K562 (cell line): ENCODE results near the gene C6orf47. TPM values are rescaled to one million over a fixed set of nuclear protein-coding genes. Genes with fewer than 3 reads are reported as not detected.

Source experiments
- AFF1 ChIP-seq, 2 experiments: fragments of 450-650 bp; IDR thresholded peaks; 2 replicates each; pipeline ENCODE4 v1.6.1; 2018; ENCODE audit warnings: mild to moderate bottlenecking in 2 of 2, low read depth in 1 of 2; ENCODE audit not compliant: partially characterized antibody in 2 of 2
- ESRRB ChIP-seq: fragments of 250-450 bp; sonication (Bioruptor Pico); IDR thresholded peaks from 2 replicates; pipeline ENCODE4 v1.5.0; 2020; ENCODE audit warnings: mild to moderate bottlenecking, moderate library complexity, borderline replicate concordance
- FOXK1 ChIP-seq: sonication (generic); formaldehyde crosslinking; IDR thresholded peaks from 2 replicates; pipeline ENCODE4 v1.8.0; 2022; ENCODE audit warnings: missing genetic modification reagents, mild to moderate bottlenecking, borderline replicate concordance
- HNRNPLL ChIP-seq: fragments of 200-400 bp; formaldehyde crosslinking; IDR thresholded peaks from 2 replicates; pipeline ENCODE4 v1.6.1; 2017; ENCODE audit warnings: low read length, low read depth, mild to moderate bottlenecking; ENCODE audit not compliant: poor library complexity, severe bottlenecking
- MBD2 ChIP-seq: sonication (generic); IDR thresholded peaks from 2 replicates; pipeline ENCODE4 v1.6.1; 2016; ENCODE audit warnings: low read depth, borderline replicate concordance
- MXD1 ChIP-seq: fragments of 250-450 bp; sonication (Bioruptor Pico); IDR thresholded peaks from 2 replicates; pipeline ENCODE4 v1.8.0; 2021; ENCODE audit warnings: borderline replicate concordance, mild to moderate bottlenecking, moderate library complexity; ENCODE audit not compliant: poor library complexity, severe bottlenecking
- NR4A1 ChIP-seq, 2 experiments: fragments of 250-450 bp in 1 of 2; fragments of 450-650 bp in 1 of 2; sonication (Bioruptor Pico) in 1 of 2; IDR thresholded peaks; 2 replicates each; pipeline versions ENCODE4 v1.4.0 to v1.6.1; 2016 to 2020; ENCODE audit warnings: mild to moderate bottlenecking in 2 of 2, missing compliant biosample characterization in 1 of 2, missing genetic modification characterization in 1 of 2, moderate library complexity in 1 of 2
- PRPF4 ChIP-seq: fragments of 200-400 bp; formaldehyde crosslinking; IDR thresholded peaks from one replicate; pipeline ENCODE4 v1.6.1; 2017; ENCODE audit warnings: low read length, low read depth, mild to moderate bottlenecking; ENCODE audit not compliant: insufficient read depth, poor library complexity, severe bottlenecking
- SMAD2 ChIP-seq: fragments of 150-350 bp; IDR thresholded peaks from 2 replicates; pipeline ENCODE4 v1.6.1; 2014; ENCODE audit warnings: low read depth, mild to moderate bottlenecking, low read length
- ZNF318 ChIP-seq, 2 experiments: fragments of 450-650 bp; IDR thresholded peaks; 2 replicates each; pipeline ENCODE4 v1.6.1; 2016; ENCODE audit warnings: mild to moderate bottlenecking in 2 of 2, borderline replicate concordance in 1 of 2, low read depth in 1 of 2, moderate library complexity in 1 of 2
- ZNF830 ChIP-seq: fragments of 250-450 bp; sonication (Bioruptor Pico); IDR thresholded peaks from 2 replicates; pipeline ENCODE4 v1.5.0; 2021; ENCODE audit warnings: mild to moderate bottlenecking
- ZSCAN29 ChIP-seq: fragments of 450-650 bp; IDR thresholded peaks from 2 replicates; pipeline ENCODE4 v1.6.1; 2017
- polyA plus RNA-seq, 8 experiments: library from polyadenylated mRNA; depleted of rRNA in 4 of 8; stranded (reverse) in 5 of 8; unstranded in 3 of 8; fragments of >200 nt; fragmentation: Nextera tagmentation in 2 of 8; fragmentation: Illumina TruSeq in 1 of 8; extraction: Ambion mirVana in 2 of 8; extraction: Trizol in 1 of 8; gene quantifications; 2 replicates each; pipeline versions ENCODE4 v1.2.1 to v1.2.3, GENCODE V29; 2011 to 2014; ENCODE audit warnings: inconsistent platforms in 1 of 8, missing spikeins in 1 of 8
- total RNA-seq, 7 experiments: library from RNA; depleted of rRNA in 6 of 7; stranded (reverse); fragments of >200 nt in 6 of 7; fragmentation: Illumina TruSeq in 2 of 7; extraction: Trizol in 2 of 7; gene quantifications; 2 replicates each; pipeline versions ENCODE4 v1.2.1 to v1.2.3, GENCODE V29; 2011 to 2021; ENCODE audit warnings: low replicate concordance in 1 of 7

The C6orf47 gene
- total and polyA plus RNA-seq, 9 of the 15 experiments (the other 6 are each of a cell fraction or from before 2014, with no cell fraction given), result 0.14 to 43.8 (median 27.0) TPM

- TF ChIP-seq ZNF318 (IDR thresholded peaks at IDR 0.05; ENCODE audit: borderline replicate concordance in 1 of 2, low read depth in 1 of 2) (peak in 1 of 2 experiments; percentile 68; a peak in 2 of 4 replicates), NR4A1 (CRISPR knock-in tag; IDR thresholded peaks at IDR 0.05) (peak; percentile 89), NR4A1 (tag; IDR thresholded peaks at IDR 0.05) (peak; percentile 59; the same call in 1 of the 2 replicates), HNRNPLL (peak; percentile 96), AFF1 (IDR thresholded peaks at IDR 0.05; ENCODE audit: low read depth in 1 of 2, partially characterized antibody in 2 of 2) (peak; percentile 81 to 87), MXD1 (CRISPR knock-in tag) (peak; percentile 77), ZSCAN29 (peak; percentile 68; the same call in 1 of the 2 replicates), ESRRB (CRISPR knock-in tag) (peak; percentile 77), SMAD2 (no peak), FOXK1 (peak; percentile 98), MBD2 (no peak), ZNF830 (CRISPR knock-in tag) (peak; percentile 26; the same call in 1 of the 2 replicates), PRPF4 (peak; percentile 8)
Observed at GRCh38 chr6:31652925-31653724, 7.5 kb downstream of the C6orf47 start (continued).
